Tibial nerve (tissue), 4 donors: ENCODE measurements around the gene ABLIM3.

Source experiments
- CTCF ChIP-seq, 5 experiments: fragments of 200-600 bp in 3 of 5; fragments of 450-650 bp in 2 of 5; sonication (generic) in 3 of 5; IDR thresholded peaks; one replicate each; pipeline ENCODE4 v1.5.1; 2016 to 2019; ENCODE audit warnings: antibody characterized with exemption in 5 of 5, mild to moderate bottlenecking in 3 of 5, moderate library complexity in 2 of 5
- EP300 ChIP-seq, 2 donors: sonication (generic); formaldehyde crosslinking; IDR thresholded peaks; one replicate each; pipeline ENCODE4 v1.6.1; 2017; ENCODE audit warnings: antibody characterized with exemption in 2 of 2, mild to moderate bottlenecking in 1 of 2
- POLR2A ChIP-seq, 2 donors: fragments of 450-650 bp; IDR thresholded peaks; one replicate each; pipeline ENCODE4 v1.6.1; 2017; ENCODE audit warnings: antibody characterized with exemption in 2 of 2, mild to moderate bottlenecking in 2 of 2, moderate library complexity in 2 of 2

- no peak for TF ChIP-seq CTCF (IDR thresholded peaks at IDR 0.05)
- TF ChIP-seq POLR2A (IDR thresholded peaks at IDR 0.05): no peak
- no peak for TF ChIP-seq EP300 (IDR thresholded peaks at IDR 0.05)
Observed at GRCh38 chr5:149280802-149281201, 139.5 kb downstream of the ABLIM3 start.
